ENCODE results near the gene KRTAP5-1.

Gene KRTAP5-1

GRCh38 chr11:1543606-1544263, 41.3 kb downstream of the KRTAP5-1 start:
- Histone ChIP-seq H3K9me2 (replicated peaks; ENCODE audit: insufficient read depth, low read length) (no peaks in the 10 kb centered on the region), H3K4me3 (ENCODE audit: low read length) (no peak overlapping the region), H3F3A (ENCODE audit: insufficient read depth, low read length) (no peaks in the 10 kb centered on the region), H3K79me2 (ENCODE audit: low read length) (no peaks in the 10 kb centered on the region), H4K20me1 (ENCODE audit: insufficient read depth, low read length) (no peaks in the 10 kb centered on the region), H3K27ac (ENCODE audit: low read length) (no peak overlapping the region), H3K9me3 (replicated peaks; ENCODE audit: insufficient read depth, low read length) (no peaks in the 10 kb centered on the region), H3K4me2 (ENCODE audit: low read depth, low read length) (no peak overlapping the region), H3K36me3 (replicated peaks; ENCODE audit: insufficient read depth, low read length) (no peaks in the 10 kb centered on the region), H3K27me3 (replicated peaks; ENCODE audit: insufficient read depth, low read length) (peaks cover 84% of the 10 kb centered on the region), H3K4me1 (ENCODE audit: low read length) (peaks cover 7% of the 10 kb centered on the region; the same call in 1 of the 2 replicates), H3K9ac (ENCODE audit: low read length) (no peak overlapping the region), H2AFZ (ENCODE audit: low read length) (no peak overlapping the region)
- TF ChIP-seq EZH2 (optimal IDR thresholded peaks at IDR 0.05; ENCODE audit: low read depth, low read length), result no peak
- no peak for TF ChIP-seq EZH2phosphoT487 (IDR thresholded peaks at IDR 0.05; ENCODE audit: low read length)
- no peak for TF ChIP-seq CTCF (IDR thresholded peaks at IDR 0.05; ENCODE audit: low read length)
- no peak for DNase-seq

- H3K27me3 ChIP-seq (replicated peaks; ENCODE audit: insufficient read depth, low read length), result peaks cover 88% of the 10 kb centered on the region
- H3K9me3 ChIP-seq (replicated peaks; ENCODE audit: insufficient read depth, low read length), result no peaks in the 10 kb centered on the region
- TF ChIP-seq EZH2 (optimal IDR thresholded peaks at IDR 0.05; ENCODE audit: low read depth, low read length) (no peak), CTCF (IDR thresholded peaks at IDR 0.05; ENCODE audit: low read length) (no peak), EZH2phosphoT487 (IDR thresholded peaks at IDR 0.05; ENCODE audit: low read length) (no peak)
- no peaks in the 10 kb centered on the region for H3K36me3 ChIP-seq (replicated peaks; ENCODE audit: insufficient read depth, low read length)
- no peak overlapping the region for H3K4me2 ChIP-seq (ENCODE audit: low read depth, low read length)
- H3K27ac ChIP-seq (ENCODE audit: low read length), result no peak overlapping the region
- no peaks in the 10 kb centered on the region for H3F3A ChIP-seq (ENCODE audit: insufficient read depth, low read length)
- H3K79me2 ChIP-seq (ENCODE audit: low read length), result peaks cover 3% of the 10 kb centered on the region
- H3K9ac ChIP-seq (ENCODE audit: low read length), result no peak overlapping the region
- H2AFZ ChIP-seq (ENCODE audit: low read length), result no peak overlapping the region
- no peaks in the 10 kb centered on the region for H3K9me2 ChIP-seq (replicated peaks; ENCODE audit: insufficient read depth, low read length)
- no peaks in the 10 kb centered on the region for H4K20me1 ChIP-seq (ENCODE audit: insufficient read depth, low read length)
- H3K4me3 ChIP-seq (ENCODE audit: low read length), result no peak overlapping the region
- no peaks in the 10 kb centered on the region for H3K4me1 ChIP-seq (ENCODE audit: low read length)
- DNase-seq, result no peak
These were observed 42.8 kb downstream of the KRTAP5-1 start for GRCh38 chr11:1542267-1542666.

GRCh38 chr11:1541474-1542204, 43.4 kb downstream of the KRTAP5-1 start:
- DNase-seq, result no peak
- no peak for TF ChIP-seq EZH2phosphoT487 (IDR thresholded peaks at IDR 0.05; ENCODE audit: low read length)
- TF ChIP-seq CTCF (IDR thresholded peaks at IDR 0.05; ENCODE audit: low read length), result no peak
- no peak for TF ChIP-seq EZH2 (optimal IDR thresholded peaks at IDR 0.05; ENCODE audit: low read depth, low read length)
- H3K27ac ChIP-seq (ENCODE audit: low read length), result no peak overlapping the region

More at GRCh38 chr11:1541474-1542204, 43.4 kb downstream of the KRTAP5-1 start:
- Histone ChIP-seq H3K36me3 (replicated peaks; ENCODE audit: insufficient read depth, low read length) (no peaks in the 10 kb centered on the region), H3K79me2 (ENCODE audit: low read length) (peaks cover 9% of the 10 kb centered on the region), H3K4me2 (ENCODE audit: low read depth, low read length) (no peak overlapping the region), H3K9me2 (replicated peaks; ENCODE audit: insufficient read depth, low read length) (no peaks in the 10 kb centered on the region), H4K20me1 (ENCODE audit: insufficient read depth, low read length) (no peaks in the 10 kb centered on the region), H3K4me1 (ENCODE audit: low read length) (no peaks in the 10 kb centered on the region), H3F3A (ENCODE audit: insufficient read depth, low read length) (no peaks in the 10 kb centered on the region), H3K9me3 (replicated peaks; ENCODE audit: insufficient read depth, low read length) (no peaks in the 10 kb centered on the region), H2AFZ (ENCODE audit: low read length) (no peak overlapping the region), H3K27me3 (replicated peaks; ENCODE audit: insufficient read depth, low read length) (peaks cover 82% of the 10 kb centered on the region), H3K4me3 (ENCODE audit: low read length) (no peak overlapping the region), H3K9ac (ENCODE audit: low read length) (no peak overlapping the region)

Data from MM.1S (cell line).